DOHH2 (cell line): ENCODE results near the gene ADGRA3.

Source experiments
- H3F3A ChIP-seq: fragments of 200-600 bp; sonication (generic), shearing (Covaris generic); 2 replicates; pipeline ENCODE4 v1.6.0; 2016; ENCODE audit warnings: antibody characterized with exemption, mild to moderate bottlenecking; ENCODE audit not compliant: control insufficient read depth, insufficient read depth
- H3K27ac ChIP-seq: fragments of 200-600 bp; sonication (generic); 2 replicates; pipeline ENCODE4 v1.5.1; 2014; ENCODE audit warnings: low read depth, mild to moderate bottlenecking, low read length, moderate library complexity
- H3K27me3 ChIP-seq: fragments of 200-600 bp; sonication (generic); 2 replicates; pipeline ENCODE4 v1.6.1; 2014; ENCODE audit warnings: mild to moderate bottlenecking, low read length, mixed read lengths; ENCODE audit not compliant: control insufficient read depth
- H3K36me3 ChIP-seq: fragments of 200-600 bp; sonication (generic); 2 replicates; pipeline ENCODE4 v1.6.1; 2014; ENCODE audit warnings: mild to moderate bottlenecking, low read length, moderate library complexity, mixed read lengths; ENCODE audit not compliant: control insufficient read depth
- H3K4me1 ChIP-seq: fragments of 200-600 bp; sonication (generic); 2 replicates; pipeline ENCODE4 v1.6.1; 2014; ENCODE audit warnings: mild to moderate bottlenecking, low read length, mixed read lengths; ENCODE audit not compliant: control insufficient read depth
- H3K4me2 ChIP-seq: fragments of 200-600 bp; sonication (generic); 2 replicates; pipeline ENCODE4 v1.6.0; 2014; ENCODE audit warnings: mild to moderate bottlenecking, low read length, moderate library complexity
- H3K4me3 ChIP-seq: fragments of 200-600 bp; sonication (generic); 2 replicates; pipeline ENCODE4 v1.5.1; 2014; ENCODE audit warnings: mild to moderate bottlenecking, low read length, mixed read lengths
- H3K79me2 ChIP-seq: fragments of 200-600 bp; sonication (generic); 2 replicates; pipeline ENCODE4 v1.6.1; 2014; ENCODE audit warnings: mild to moderate bottlenecking, low read length, mixed read lengths; ENCODE audit not compliant: control insufficient read depth
- H3K9me2 ChIP-seq: fragments of 200-600 bp; sonication (generic); replicated peaks from 2 replicates; pipeline ENCODE4 v1.6.1; 2014; ENCODE audit warnings: mild to moderate bottlenecking, low read length, mixed read lengths; ENCODE audit not compliant: control insufficient read depth
- H3K9me3 ChIP-seq: fragments of 200-600 bp; sonication (generic); 2 replicates; pipeline ENCODE4 v1.6.1; 2014; ENCODE audit warnings: antibody characterized with exemption, low read length, mixed read lengths; ENCODE audit not compliant: control insufficient read depth, insufficient read depth
- H4K20me1 ChIP-seq: fragments of 200-600 bp; sonication (generic); 2 replicates; pipeline ENCODE4 v1.6.0; 2014; ENCODE audit warnings: low read depth, mild to moderate bottlenecking, antibody characterized with exemption, low read length, moderate library complexity; ENCODE audit not compliant: control insufficient read depth, insufficient read depth
- CTCF ChIP-seq: fragments of 200-600 bp; sonication (generic); IDR thresholded peaks from one replicate; pipeline ENCODE4 v1.5.1; 2014; ENCODE audit warnings: antibody characterized with exemption, mild to moderate bottlenecking, low read depth, low read length; ENCODE audit not compliant: poor library complexity, severe bottlenecking
- EZH2phosphoT487 ChIP-seq: fragments of 200-600 bp; sonication (generic); IDR thresholded peaks from 2 replicates; pipeline ENCODE4 v1.6.1; 2017; ENCODE audit warnings: borderline replicate concordance, mild to moderate bottlenecking, antibody characterized with exemption, low read length, moderate library complexity, mixed read lengths

Gene ADGRA3

GRCh38 chr4:22514001-22514400, 1.9 kb downstream of the ADGRA3 start:
- Histone ChIP-seq H3K9me2 (no peaks in the 10 kb centered on the region), H3K4me3 (no peak overlapping the region), H4K20me1 (no peaks in the 10 kb centered on the region), H3K27ac (no peak overlapping the region), H3K36me3 (no peaks in the 10 kb centered on the region), H3F3A (no peaks in the 10 kb centered on the region), H3K9me3 (no peaks in the 10 kb centered on the region), H3K27me3 (no peaks in the 10 kb centered on the region), H3K4me2 (no peak overlapping the region), H3K79me2 (no peaks in the 10 kb centered on the region), H3K4me1 (no peaks in the 10 kb centered on the region)
- TF ChIP-seq EZH2phosphoT487 (no peak), CTCF (no peak)

DNA sequence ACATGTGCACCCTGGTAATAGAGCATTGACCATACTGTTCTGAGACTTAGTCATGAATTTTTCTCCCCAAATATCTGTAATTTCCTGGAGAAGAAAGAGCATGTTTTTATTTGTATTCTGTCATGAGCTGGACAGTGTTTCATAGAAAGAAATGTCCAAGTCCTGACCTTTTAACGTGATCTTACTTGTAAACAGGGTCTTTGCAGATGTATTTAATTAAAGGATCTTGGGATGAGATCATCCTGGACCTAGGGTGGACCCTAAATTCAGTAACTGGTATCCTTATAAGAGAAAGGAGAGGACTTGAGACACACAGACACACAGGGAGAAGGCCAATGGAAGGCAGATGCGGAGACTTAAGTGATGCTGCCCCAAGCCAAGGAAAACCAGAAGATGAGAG, 3.6 kb downstream of the ADGRA3 start:
- Histone ChIP-seq H3K27ac (no peak overlapping the region), H4K20me1 (no peaks in the 10 kb centered on the region), H3K4me2 (no peak overlapping the region), H3K36me3 (no peaks in the 10 kb centered on the region), H3F3A (no peaks in the 10 kb centered on the region), H3K79me2 (no peaks in the 10 kb centered on the region), H3K27me3 (no peaks in the 10 kb centered on the region), H3K9me3 (no peaks in the 10 kb centered on the region), H3K9me2 (no peaks in the 10 kb centered on the region), H3K4me3 (no peak overlapping the region), H3K4me1 (no peaks in the 10 kb centered on the region)
- TF ChIP-seq CTCF (no peak), EZH2phosphoT487 (no peak)

- no peaks in the 10 kb centered on the region for H4K20me1 ChIP-seq
- H3K27me3 ChIP-seq = no peaks in the 10 kb centered on the region
- no peak overlapping the region for H3K4me3 ChIP-seq
- no peaks in the 10 kb centered on the region for H3K4me1 ChIP-seq
- no peak overlapping the region for H3K27ac ChIP-seq
- H3K79me2 ChIP-seq = no peaks in the 10 kb centered on the region
- no peaks in the 10 kb centered on the region for H3K9me2 ChIP-seq
- H3K4me2 ChIP-seq = no peak overlapping the region
- TF ChIP-seq EZH2phosphoT487 (no peak), CTCF (no peak)
- H3K9me3 ChIP-seq = no peaks in the 10 kb centered on the region
- no peaks in the 10 kb centered on the region for H3F3A ChIP-seq
- H3K36me3 ChIP-seq = no peaks in the 10 kb centered on the region
These were observed 5.1 kb downstream of the ADGRA3 start for GRCh38 chr4:22510750-22511149.

DNA sequence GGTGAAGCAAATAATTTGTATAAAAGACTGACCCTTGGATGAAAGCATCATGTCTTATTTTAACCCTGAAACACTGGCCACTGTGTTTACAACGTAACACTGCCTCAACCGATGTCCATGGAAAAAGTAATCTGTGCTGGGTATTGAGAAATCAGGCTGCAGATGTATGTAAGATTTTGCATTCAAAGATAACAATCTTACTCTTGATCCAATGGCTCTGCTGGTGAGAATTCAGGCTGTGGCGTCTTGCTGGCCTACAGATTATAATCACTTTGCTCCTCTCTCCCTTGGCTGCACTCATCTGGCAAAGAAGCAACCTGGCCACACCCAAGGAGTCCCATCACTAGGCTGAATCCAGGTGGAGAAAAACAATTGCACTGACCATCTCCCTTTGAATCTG, 7.5 kb downstream of the ADGRA3 start:
- Histone ChIP-seq H3K4me2 (no peak overlapping the region), H4K20me1 (no peaks in the 10 kb centered on the region), H3K27ac (no peak overlapping the region), H3K9me2 (no peaks in the 10 kb centered on the region), H3K79me2 (no peaks in the 10 kb centered on the region), H3K4me3 (no peak overlapping the region), H3F3A (no peaks in the 10 kb centered on the region), H3K4me1 (no peaks in the 10 kb centered on the region), H3K36me3 (no peaks in the 10 kb centered on the region), H3K27me3 (no peaks in the 10 kb centered on the region), H3K9me3 (no peaks in the 10 kb centered on the region)
- TF ChIP-seq EZH2phosphoT487 (no peak), CTCF (no peak)
